ENCODE data around the gene DOCK6. TPM values are rescaled to one million over a fixed set of nuclear protein-coding genes. Genes with fewer than 3 reads are reported as not detected.

DOCK6 gene
- total and polyA plus RNA-seq, 5 donors: 23.8 to 68.5 (median 35.8) TPM

GRCh38 chr19:11203194-11204075 lies 58.9 kb downstream of the DOCK6 start:
- H3K9me3 ChIP-seq (ENCODE audit: control insufficient read depth, low read length): no peaks in the 10 kb centered on the region
- peaks cover 5% of the 10 kb centered on the region for H3K4me1 ChIP-seq (ENCODE audit: control insufficient read depth, insufficient read depth, low read length)
- peak overlapping the region; percentile 94 for H3K27ac ChIP-seq (ENCODE audit: low read length)
- intact Hi-C loops (cut with DNase I): loop anchor here in 3 of 4 donors (2.0 to 10.0 kb wide), 4 partner anchors 65 to 169 kb away; no protein-coding TSS in a partner anchor
- no peaks in the 10 kb centered on the region for H3K27me3 ChIP-seq (ENCODE audit: control insufficient read depth, insufficient read depth)
- ATAC-seq (peak; percentile 73 to 78), DNase-seq (peak; percentile 87 to 93 (median 90))
- WGBS: 18% methylated on average over 17 of the region's 17 CpGs
- no peak overlapping the region for H3K4me3 ChIP-seq (ENCODE audit: low read length)

GRCh38 chr19:11202488-11203193 lies 59.7 kb downstream of the DOCK6 start:
- Histone ChIP-seq H3K27me3 (ENCODE audit: control insufficient read depth, insufficient read depth) (no peaks in the 10 kb centered on the region), H3K4me1 (ENCODE audit: control insufficient read depth, insufficient read depth, low read length) (peaks cover 5% of the 10 kb centered on the region), H3K9me3 (ENCODE audit: control insufficient read depth, low read length) (no peaks in the 10 kb centered on the region), H3K4me3 (ENCODE audit: low read length) (no peak overlapping the region), H3K27ac (ENCODE audit: low read length) (peak overlapping the region; percentile 94)
- intact Hi-C loops (cut with DNase I): loop anchor here in 3 of 4 donors (5.0 to 10.0 kb wide), 2 partner anchors 65 to 168 kb away; no protein-coding TSS in a partner anchor
- DNase-seq: no peak
- 86% methylated on average over 20 of the region's 20 CpGs for WGBS
- peak in 1 of 2 donors; percentile 1 for ATAC-seq

- ATAC-seq: no peak
- intact Hi-C loops (cut with DNase I): loop anchor here in 3 of 4 donors (5.0 to 10.0 kb wide), 2 partner anchors 64 to 167 kb away; no protein-coding TSS in a partner anchor
- H3K9me3 ChIP-seq (ENCODE audit: control insufficient read depth, low read length): no peaks in the 10 kb centered on the region
- WGBS: 93% methylated on average over 24 of the region's 24 CpGs
- no peak overlapping the region for H3K4me3 ChIP-seq (ENCODE audit: low read length)
- DNase-seq: peak in 1 of 3 donors; percentile 37
- peaks cover 5% of the 10 kb centered on the region for H3K4me1 ChIP-seq (ENCODE audit: control insufficient read depth, insufficient read depth, low read length)
- H3K27ac ChIP-seq (ENCODE audit: low read length): no peak overlapping the region
- no peaks in the 10 kb centered on the region for H3K27me3 ChIP-seq (ENCODE audit: control insufficient read depth, insufficient read depth)
These were observed 60.5 kb downstream of the DOCK6 start for GRCh38 chr19:11201791-11202190.

GRCh38 chr19:11200931-11201330 lies 61.4 kb downstream of the DOCK6 start:
- Histone ChIP-seq H3K4me3 (ENCODE audit: low read length) (no peak overlapping the region), H3K27me3 (ENCODE audit: control insufficient read depth, insufficient read depth) (no peaks in the 10 kb centered on the region), H3K4me1 (ENCODE audit: control insufficient read depth, insufficient read depth, low read length) (peaks cover 5% of the 10 kb centered on the region), H3K9me3 (ENCODE audit: control insufficient read depth, low read length) (no peaks in the 10 kb centered on the region), H3K27ac (ENCODE audit: low read length) (peak overlapping the region; percentile 26)
- WGBS: 82% methylated on average over 9 of the region's 9 CpGs
- ATAC-seq (no peak), DNase-seq (peak in 1 of 3 donors; percentile 45)
- intact Hi-C loops (cut with DNase I): loop anchor here in 3 of 4 donors (5.0 to 10.0 kb wide), 2 partner anchors 64 to 166 kb away; no protein-coding TSS in a partner anchor

- Histone ChIP-seq H3K4me3 (ENCODE audit: low read length) (no peak overlapping the region), H3K27me3 (ENCODE audit: control insufficient read depth, insufficient read depth) (no peaks in the 10 kb centered on the region), H3K9me3 (ENCODE audit: control insufficient read depth, low read length) (no peaks in the 10 kb centered on the region), H3K27ac (ENCODE audit: low read length) (no peak overlapping the region), H3K4me1 (ENCODE audit: control insufficient read depth, insufficient read depth, low read length) (peaks cover 9% of the 10 kb centered on the region)
- peak in 1 of 3 donors; percentile 47 for DNase-seq
- ATAC-seq: no peak
- WGBS: 89% methylated on average over 15 of the region's 15 CpGs
- intact Hi-C loops (cut with DNase I): loop anchor here in 3 of 4 donors (5.0 to 10.0 kb wide), 2 partner anchors 63 to 165 kb away; no protein-coding TSS in a partner anchor
These were observed 62.2 kb downstream of the DOCK6 start for GRCh38 chr19:11200015-11200574.

GRCh38 chr19:11199517-11199916 lies 62.8 kb downstream of the DOCK6 start:
- Histone ChIP-seq H3K27me3 (ENCODE audit: control insufficient read depth, insufficient read depth) (no peaks in the 10 kb centered on the region), H3K4me3 (ENCODE audit: low read length) (no peak overlapping the region), H3K4me1 (ENCODE audit: control insufficient read depth, insufficient read depth, low read length) (peaks cover 10% of the 10 kb centered on the region), H3K27ac (ENCODE audit: low read length) (peak overlapping the region; percentile 65), H3K9me3 (ENCODE audit: control insufficient read depth, low read length) (no peaks in the 10 kb centered on the region)
- intact Hi-C loops (cut with DNase I): loop anchor here in 2 of 4 donors (5.0 kb wide), 2 partner anchors 37 to 57 kb away; no protein-coding TSS in a partner anchor
- 84% methylated on average over 5 of the region's 5 CpGs for WGBS
- DNase-seq (peak in 1 of 3 donors; percentile 2), ATAC-seq (no peak)

GRCh38 chr19:11198769-11199424 lies 63.4 kb downstream of the DOCK6 start:
- ATAC-seq (no peak), DNase-seq (peak in 1 of 3 donors; percentile 59)
- Histone ChIP-seq H3K9me3 (ENCODE audit: control insufficient read depth, low read length) (no peaks in the 10 kb centered on the region), H3K4me1 (ENCODE audit: control insufficient read depth, insufficient read depth, low read length) (peaks cover 7% of the 10 kb centered on the region), H3K27me3 (ENCODE audit: control insufficient read depth, insufficient read depth) (no peaks in the 10 kb centered on the region), H3K27ac (ENCODE audit: low read length) (peak overlapping the region; percentile 65), H3K4me3 (ENCODE audit: low read length) (no peak overlapping the region)
- 49% methylated on average over 7 of the region's 7 CpGs for WGBS
- intact Hi-C loops (cut with DNase I): loop anchor here in 2 of 4 donors (5.0 kb wide), 2 partner anchors 37 to 57 kb away; no protein-coding TSS in a partner anchor

GRCh38 chr19:11198175-11198534 lies 64.2 kb downstream of the DOCK6 start:
- Histone ChIP-seq H3K27ac (ENCODE audit: low read length) (peak overlapping the region; percentile 77), H3K9me3 (ENCODE audit: control insufficient read depth, low read length) (no peaks in the 10 kb centered on the region), H3K4me1 (ENCODE audit: control insufficient read depth, insufficient read depth, low read length) (peaks cover 7% of the 10 kb centered on the region), H3K27me3 (ENCODE audit: control insufficient read depth, insufficient read depth) (no peaks in the 10 kb centered on the region), H3K4me3 (ENCODE audit: low read length) (no peak overlapping the region)
- DNase-seq (peak in 1 of 3 donors; percentile 18), ATAC-seq (no peak)
- intact Hi-C loops (cut with DNase I): loop anchor here in 2 of 4 donors (5.0 kb wide), 2 partner anchors 36 to 56 kb away; no protein-coding TSS in a partner anchor
- 71% methylated on average over 7 of the region's 7 CpGs for WGBS

GRCh38 chr19:11197291-11198174 lies 64.8 kb downstream of the DOCK6 start, which contains the start of gene KANK2:
Gene KANK2 (minus strand): TSS chr19:11197545. CDS start chr19:11194511, 3,034 bp downstream.
- Histone ChIP-seq H3K4me3 (ENCODE audit: low read length) (peak within 1 kb of the TSS; percentile 90), H3K4me1 (ENCODE audit: control insufficient read depth, insufficient read depth, low read length) (peaks cover 7% of the 10 kb centered on the region), H3K9me3 (ENCODE audit: control insufficient read depth, low read length) (no peaks in the 10 kb centered on the region), H3K27me3 (ENCODE audit: control insufficient read depth, insufficient read depth) (no peaks in the 10 kb centered on the region), H3K27ac (ENCODE audit: low read length) (peak within 1 kb of the TSS; percentile 97)
- peak; percentile 88 to 96 (median 95) for DNase-seq
- WGBS: 1% methylated on average over 78 of the region's 78 CpGs
- peak; percentile 85 to 87 for ATAC-seq
- intact Hi-C loops (cut with DNase I): loop anchor here in 2 of 4 donors (5.0 kb wide), 2 partner anchors 35 to 55 kb away; no protein-coding TSS in a partner anchor
